A549 (cell line): Measurements from ENCODE around the gene SND1. TPM values are rescaled to one million over a fixed set of nuclear protein-coding genes. Genes with fewer than 3 reads are reported as not detected.

Source experiments
- ATAC-seq, 2 experiments: fragments of 200-7000 bp in 1 of 2; fragments of >200 bp in 1 of 2; cut with Nextera tagmentation in 1 of 2; cut with Tn5 transposase in 1 of 2; 3 replicates each; pipeline versions ENCODE4 v1.8.0 to v1.9.1; 2018 to 2020; ENCODE audit warnings: mild to moderate bottlenecking in 1 of 2, moderate library complexity in 1 of 2
- CTCF ChIA-PET: fragments of 300-600 bp; sonication (Branson Sonifier 250); formaldehyde crosslinking; extraction: SDS; loops from one replicate; lab custom pipeline; 2021; ENCODE audit warnings: antibody characterized with exemption, inconsistent platforms; lab: Yijun Ruan, JAX
- POLR2A ChIA-PET: fragments of 350-600 bp; formaldehyde crosslinking; extraction: SDS; loops from one replicate; lab custom pipeline; 2021; ENCODE audit warnings: antibody characterized with exemption, inconsistent platforms; lab: Yijun Ruan, JAX
- DNase-seq, 2 experiments: peaks; one replicate each; pipeline versions ENCODE4 v3.0.0 to v3.0.0-alpha.2; 2011 to 2016; ENCODE audit warnings: low read depth in 1 of 2, low spot score in 1 of 2
- FAIRE-seq: peaks from 2 replicates; lab custom pipeline; 2011; peaks lifted over from hg19 to GRCh38; lab: Jason Lieb, UNC
- H3K27ac ChIP-seq, 2 experiments: fragments of >200 bp; sonication (Bioruptor Twin); formaldehyde crosslinking; 3 replicates each; pipeline ENCODE4 v1.5.1; 2016 to 2017
- H3K4me1 ChIP-seq: fragments of >200 bp; sonication (Bioruptor Twin); formaldehyde crosslinking; 3 replicates; pipeline ENCODE4 v1.6.1; 2016
- H3K4me2 ChIP-seq: fragments of >200 bp; sonication (Bioruptor Twin); formaldehyde crosslinking; 3 replicates; pipeline ENCODE4 v1.6.1; 2016
- H3K4me3 ChIP-seq: fragments of >200 bp; sonication (Bioruptor Twin); formaldehyde crosslinking; 3 replicates; pipeline ENCODE4 v1.5.1; 2016
- H3K9me3 ChIP-seq: fragments of >200 bp; sonication (Bioruptor Twin); formaldehyde crosslinking; 3 replicates; pipeline ENCODE4 v1.6.1; 2016
- CBX2 ChIP-seq: fragments of 200-600 bp; sonication (generic); IDR thresholded peaks from 2 replicates; pipeline ENCODE4 v1.6.1; 2016; ENCODE audit warnings: low read depth, mild to moderate bottlenecking, borderline replicate concordance
- CBX8 ChIP-seq: fragments of 200-600 bp; sonication (generic); IDR thresholded peaks from 2 replicates; pipeline ENCODE4 v1.6.1; 2016
- CEBPB ChIP-seq, 2 experiments: fragments of >200 bp in 1 of 2; sonication (Bioruptor Twin) in 1 of 2; formaldehyde crosslinking in 1 of 2; IDR thresholded peaks; 2 replicates each; pipeline ENCODE4 v1.6.1; 2012 to 2016
- CHD2 ChIP-seq: fragments of 150-350 bp; IDR thresholded peaks from 2 replicates; pipeline ENCODE4 v1.6.1; 2014; ENCODE audit warnings: low read length; ENCODE audit not compliant: partially characterized antibody
- EHF ChIP-seq: fragments of 250-450 bp; sonication (Bioruptor Pico); IDR thresholded peaks from 2 replicates; pipeline ENCODE4 v1.5.0; 2020; ENCODE audit warnings: mild to moderate bottlenecking
- EHMT2 ChIP-seq: fragments of 200-600 bp; sonication (generic); IDR thresholded peaks from 2 replicates; pipeline ENCODE4 v1.6.1; 2016; ENCODE audit warnings: antibody characterized with exemption, low read depth, mild to moderate bottlenecking, moderate library complexity
- EP300 ChIP-seq, 2 experiments: fragments of >200 bp; sonication (Bioruptor Twin); formaldehyde crosslinking; IDR thresholded peaks; 2 replicates in 1 of 2; 3 replicates in 1 of 2; pipeline ENCODE4 v1.6.1; 2016 to 2017
- ESRRA ChIP-seq: fragments of 150-350 bp; IDR thresholded peaks from 2 replicates; pipeline ENCODE4 v1.6.1; 2014; ENCODE audit warnings: mild to moderate bottlenecking, low read length, borderline replicate concordance
- FOSB ChIP-seq: fragments of 250-450 bp; sonication (Bioruptor Pico); IDR thresholded peaks from 2 replicates; pipeline ENCODE4 v1.5.0; 2020; ENCODE audit warnings: mild to moderate bottlenecking, moderate library complexity
- FOSL2 ChIP-seq, 2 experiments: fragments of 450-650 bp in 1 of 2; fragments of >200 bp in 1 of 2; sonication (Bioruptor Twin) in 1 of 2; formaldehyde crosslinking; IDR thresholded peaks; 2 replicates each; pipeline versions ENCODE4 v1.5.0 to v1.6.1; 2016 to 2020; ENCODE audit warnings: mild to moderate bottlenecking in 1 of 2, moderate library complexity in 1 of 2
- HOXA7 ChIP-seq: fragments of 250-450 bp; sonication (Bioruptor Pico); IDR thresholded peaks from 2 replicates; pipeline ENCODE4 v1.5.0; 2020; ENCODE audit warnings: mild to moderate bottlenecking, moderate library complexity
- HOXB13 ChIP-seq: fragments of 250-450 bp; sonication (Bioruptor Pico); IDR thresholded peaks from 2 replicates; pipeline ENCODE4 v1.5.0; 2020; ENCODE audit warnings: low read depth, mild to moderate bottlenecking, moderate library complexity
- KDM1A ChIP-seq: fragments of 200-600 bp; sonication (generic); IDR thresholded peaks from 2 replicates; pipeline ENCODE4 v1.6.1; 2016; ENCODE audit warnings: low read depth, mild to moderate bottlenecking
- KDM5A ChIP-seq: fragments of 200-600 bp; sonication (generic); IDR thresholded peaks from 2 replicates; pipeline ENCODE4 v1.6.1; 2016; ENCODE audit warnings: antibody characterized with exemption, mild to moderate bottlenecking
- MAFK ChIP-seq: fragments of 450-650 bp; IDR thresholded peaks from 2 replicates; pipeline ENCODE4 v1.6.1; 2014; ENCODE audit not compliant: partially characterized antibody
- MAZ ChIP-seq: fragments of 150-350 bp; IDR thresholded peaks from 2 replicates; pipeline ENCODE4 v1.6.1; 2014; ENCODE audit warnings: antibody characterized with exemption, low read depth, low read length, borderline replicate concordance
- NFE2L2 ChIP-seq: fragments of 150-350 bp; conservative IDR thresholded peaks from 2 replicates; pipeline ENCODE4 v1.6.1; 2014; ENCODE audit warnings: low read length
- NPAS2 ChIP-seq: fragments of 250-450 bp; sonication (Bioruptor Pico); IDR thresholded peaks from 2 replicates; pipeline ENCODE4 v1.8.0; 2022; ENCODE audit warnings: mild to moderate bottlenecking, moderate library complexity, borderline replicate concordance
- POLR2A ChIP-seq: IDR thresholded peaks from 2 replicates; pipeline ENCODE4 v1.6.1; 2012; ENCODE audit warnings: mild to moderate bottlenecking, low read length
- POLR2AphosphoS2 ChIP-seq: conservative IDR thresholded peaks from 2 replicates; pipeline ENCODE4 v1.6.1; 2012; ENCODE audit warnings: low read length, improper control_type of control experiment, inconsistent platforms
- RARB ChIP-seq: fragments of 250-450 bp; sonication (Bioruptor Pico); IDR thresholded peaks from 2 replicates; pipeline ENCODE4 v1.8.0; 2021; ENCODE audit warnings: mild to moderate bottlenecking, moderate library complexity
- RCOR1 ChIP-seq: fragments of 150-350 bp; IDR thresholded peaks from 2 replicates; pipeline ENCODE4 v1.6.1; 2014; ENCODE audit warnings: antibody characterized with exemption, low read length, low read depth
- RFX5 ChIP-seq: fragments of 450-650 bp; IDR thresholded peaks from 2 replicates; pipeline ENCODE4 v1.7.1; 2014; ENCODE audit warnings: antibody characterized with exemption, mild to moderate bottlenecking, moderate library complexity
- RNF2 ChIP-seq: fragments of 200-600 bp; sonication (generic); IDR thresholded peaks from 2 replicates; pipeline ENCODE4 v1.6.1; 2016; ENCODE audit warnings: low read depth, mild to moderate bottlenecking, antibody characterized with exemption, moderate library complexity, borderline replicate concordance
- ZC3H11A ChIP-seq: fragments of 450-650 bp; IDR thresholded peaks from 2 replicates; pipeline ENCODE4 v1.6.1; 2014; ENCODE audit warnings: antibody characterized with exemption, mild to moderate bottlenecking
- WGBS: methylation state at CpG from one replicate; pipeline ENCODE4 v1.1.6; 2017; ENCODE audit errors: missing lambda C conversion rate; 5-methylcytosine and 5-hydroxymethylcytosine counted together
- polyA plus RNA-seq, 4 experiments: library from polyadenylated mRNA; depleted of rRNA in 3 of 4; stranded (reverse); fragments of >200 nt; fragmentation: RNase III in 1 of 4; extraction: RNeasy Plus Mini Kit Qiagen cat#74134 plus additional on column Dnase treatment in 1 of 4; gene quantifications; 2 replicates in 3 of 4; 3 replicates in 1 of 4; pipeline ENCODE4 v1.2.3, GENCODE V29; 2011 to 2017
- TF ChIP-seq, protein P1 (sequence below): fragments of 450-650 bp; IDR thresholded peaks from 2 replicates; pipeline ENCODE4 v1.6.1; 2014; ENCODE audit warnings: antibody characterized with exemption
- TF ChIP-seq, protein P2 (sequence below): fragments of 250-450 bp; sonication (Bioruptor Pico); IDR thresholded peaks from 2 replicates; pipeline ENCODE4 v1.5.0; 2021; ENCODE audit warnings: mild to moderate bottlenecking, moderate library complexity, borderline replicate concordance
- TF ChIP-seq, protein P3 (sequence below): fragments of 250-450 bp; sonication (Bioruptor Pico); IDR thresholded peaks from 2 replicates; pipeline ENCODE4 v1.5.0; 2020; ENCODE audit warnings: low read depth, mild to moderate bottlenecking, moderate library complexity

SND1 gene
- polyA plus RNA-seq, 2 of the 4 experiments (the other 2 are of a cell fraction), result 102 to 138 TPM

DNA sequence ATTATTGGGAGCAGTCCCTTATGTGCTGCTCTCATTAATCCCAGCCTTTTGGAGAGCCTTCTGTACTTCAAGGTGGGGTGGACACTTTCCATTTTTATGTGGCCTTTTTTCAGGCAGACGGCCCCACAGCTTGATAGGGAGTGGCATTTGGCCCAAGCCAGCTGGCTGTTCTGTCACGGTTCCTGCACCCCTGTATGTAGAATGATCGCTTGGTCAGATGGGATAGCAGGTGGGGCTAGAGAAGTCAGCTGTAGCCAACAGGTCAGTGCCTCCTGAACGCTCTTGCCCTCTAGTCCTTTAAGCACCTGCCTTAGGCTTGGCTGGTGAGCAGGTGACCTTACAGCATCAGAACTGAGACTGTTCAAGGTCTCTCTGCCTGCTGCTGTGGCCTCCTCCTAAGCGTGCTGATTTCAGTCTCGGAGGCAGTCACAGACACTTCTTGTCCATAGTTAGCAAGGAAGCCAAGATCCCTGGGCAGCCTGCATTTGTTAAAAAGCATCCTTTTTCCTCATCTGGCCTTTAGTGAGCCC, 283.9 kb downstream of the SND1 start:
- no peak overlapping the region for H3K4me3 ChIP-seq
- 91% methylated on average over 6 of the region's 6 CpGs for WGBS
- ChIA-PET POLR2A (no interaction called here), CTCF (no interaction called here)
- DNase-seq, result no peak
- no peak for FAIRE-seq
- H3K4me2 ChIP-seq, result no peak overlapping the region
- H3K9me3 ChIP-seq, result no peaks in the 10 kb centered on the region
- no peak overlapping the region for H3K27ac ChIP-seq
- ATAC-seq, result no peak; a peak in 1 of 6 replicates
- no peaks in the 10 kb centered on the region for H3K4me1 ChIP-seq
- no peak for TF ChIP-seq MAZ
- TF ChIP-seq CBX8, result no peak
- TF ChIP-seq KDM5A, result no peak
- no peak for TF ChIP-seq CBX2
- TF ChIP-seq EHF (CRISPR knock-in tag), result no peak
- TF ChIP-seq, protein P1, sequence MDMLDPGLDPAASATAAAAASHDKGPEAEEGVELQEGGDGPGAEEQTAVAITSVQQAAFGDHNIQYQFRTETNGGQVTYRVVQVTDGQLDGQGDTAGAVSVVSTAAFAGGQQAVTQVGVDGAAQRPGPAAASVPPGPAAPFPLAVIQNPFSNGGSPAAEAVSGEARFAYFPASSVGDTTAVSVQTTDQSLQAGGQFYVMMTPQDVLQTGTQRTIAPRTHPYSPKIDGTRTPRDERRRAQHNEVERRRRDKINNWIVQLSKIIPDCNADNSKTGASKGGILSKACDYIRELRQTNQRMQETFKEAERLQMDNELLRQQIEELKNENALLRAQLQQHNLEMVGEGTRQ, result no peak
- TF ChIP-seq KDM1A, result no peak
- no peak for TF ChIP-seq ESRRA
- no peak for TF ChIP-seq FOSL2 (IDR thresholded peaks at IDR 0.05)
- no peak for TF ChIP-seq FOSL2 (CRISPR knock-in tag; IDR thresholded peaks at IDR 0.05)
- TF ChIP-seq NFE2L2, result no peak
- no peak for TF ChIP-seq CHD2
- TF ChIP-seq HOXA7 (CRISPR knock-in tag), result no peak
- TF ChIP-seq ZC3H11A, result no peak
- TF ChIP-seq, protein P2, sequence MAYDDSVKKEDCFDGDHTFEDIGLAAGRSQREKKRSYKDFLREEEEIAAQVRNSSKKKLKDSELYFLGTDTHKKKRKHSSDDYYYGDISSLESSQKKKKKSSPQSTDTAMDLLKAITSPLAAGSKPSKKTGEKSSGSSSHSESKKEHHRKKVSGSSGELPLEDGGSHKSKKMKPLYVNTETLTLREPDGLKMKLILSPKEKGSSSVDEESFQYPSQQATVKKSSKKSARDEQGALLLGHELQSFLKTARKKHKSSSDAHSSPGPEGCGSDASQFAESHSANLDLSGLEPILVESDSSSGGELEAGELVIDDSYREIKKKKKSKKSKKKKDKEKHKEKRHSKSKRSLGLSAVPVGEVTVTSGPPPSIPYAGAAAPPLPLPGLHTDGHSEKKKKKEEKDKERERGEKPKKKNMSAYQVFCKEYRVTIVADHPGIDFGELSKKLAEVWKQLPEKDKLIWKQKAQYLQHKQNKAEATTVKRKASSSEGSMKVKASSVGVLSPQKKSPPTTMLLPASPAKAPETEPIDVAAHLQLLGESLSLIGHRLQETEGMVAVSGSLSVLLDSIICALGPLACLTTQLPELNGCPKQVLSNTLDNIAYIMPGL, result no peak
- TF ChIP-seq, all 56 proteins: peak for 0

DNA sequence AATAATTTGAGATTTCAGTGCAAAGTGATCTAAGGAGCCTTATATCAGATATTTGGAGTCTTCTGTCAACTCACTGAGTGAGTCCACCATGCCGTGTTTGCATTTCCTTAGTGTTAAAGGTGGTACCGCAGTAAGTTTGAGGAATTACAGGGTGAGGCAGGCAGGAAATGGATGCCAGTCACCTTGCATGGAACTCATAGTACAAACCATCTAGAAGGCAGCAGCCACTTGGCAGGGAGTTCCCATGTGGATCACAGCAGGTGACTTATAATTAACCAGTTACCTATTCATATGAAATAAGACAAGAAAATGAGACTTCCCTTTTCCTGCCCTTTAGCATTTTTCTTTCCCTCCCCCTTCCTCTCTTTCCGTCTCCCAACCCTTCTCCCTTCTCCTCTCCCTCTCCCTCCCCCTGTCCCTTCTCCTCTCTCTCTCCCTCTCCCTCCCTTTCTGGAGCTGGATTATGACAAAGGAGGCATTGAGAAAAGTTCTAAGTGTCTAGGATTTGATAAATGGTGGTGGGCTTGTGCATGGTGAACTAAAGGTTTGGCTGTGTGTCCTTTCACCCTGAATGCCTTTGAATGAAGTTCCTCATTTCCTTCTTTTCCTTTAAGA, 285.2 kb downstream of the SND1 start:
- ATAC-seq, result no peak
- H3K4me1 ChIP-seq, result no peaks in the 10 kb centered on the region
- no peaks in the 10 kb centered on the region for H3K9me3 ChIP-seq
- DNase-seq, result no peak
- CTCF ChIA-PET, result no interaction called here
- H3K4me3 ChIP-seq, result no peak overlapping the region
- no peak for TF ChIP-seq RNF2
- TF ChIP-seq MAFK, result no peak
- TF ChIP-seq FOSB, result no peak
- TF ChIP-seq NPAS2, result no peak
- no peak for TF ChIP-seq POLR2A
- no peak for TF ChIP-seq EHMT2
- TF ChIP-seq RARB (CRISPR knock-in tag), result no peak
- no peak for TF ChIP-seq HOXB13 (CRISPR knock-in tag)
- no peak for TF ChIP-seq KDM1A
- TF ChIP-seq EP300 (IDR thresholded peaks at IDR 0.05), result no peak
- TF ChIP-seq, all 56 proteins: peak for 0
- Histone ChIP-seq H3K27ac (no peak overlapping the region), H3K4me2 (no peak overlapping the region)
- POLR2A ChIA-PET, result no interaction called here
- no peak for FAIRE-seq
- 94% methylated on average over 3 of the region's 3 CpGs for WGBS

DNA sequence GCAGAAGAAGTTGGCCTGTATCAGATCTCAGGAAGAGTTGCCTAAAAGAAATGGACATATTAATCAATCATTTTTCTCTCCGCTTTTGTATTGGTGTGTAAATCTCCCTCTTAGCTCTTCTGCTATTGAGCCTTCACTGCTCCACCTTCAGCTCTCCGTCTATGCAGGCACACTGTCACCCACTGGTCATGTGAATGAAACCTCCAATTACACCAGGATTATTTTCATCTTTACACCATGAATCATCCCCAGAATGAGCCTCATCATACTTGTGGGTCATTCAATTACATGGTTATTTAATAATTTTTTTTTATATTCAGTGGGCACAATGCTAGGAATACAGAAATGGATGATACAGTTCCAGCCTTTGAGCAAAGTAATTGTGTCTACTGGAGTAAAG, 286.6 kb downstream of the SND1 start:
- ChIA-PET CTCF (interaction anchor here (1.0 kb wide), 1 partner anchor 10 kb away, joined by 3 read pairs; no protein-coding TSS in a partner anchor), POLR2A (no interaction called here)
- DNase-seq (peak in 1 of 2 experiments; percentile 14), FAIRE-seq (no peak), ATAC-seq (peak; percentile 36 to 65; a peak in 4 of 6 replicates)
- TF ChIP-seq, protein P3, sequence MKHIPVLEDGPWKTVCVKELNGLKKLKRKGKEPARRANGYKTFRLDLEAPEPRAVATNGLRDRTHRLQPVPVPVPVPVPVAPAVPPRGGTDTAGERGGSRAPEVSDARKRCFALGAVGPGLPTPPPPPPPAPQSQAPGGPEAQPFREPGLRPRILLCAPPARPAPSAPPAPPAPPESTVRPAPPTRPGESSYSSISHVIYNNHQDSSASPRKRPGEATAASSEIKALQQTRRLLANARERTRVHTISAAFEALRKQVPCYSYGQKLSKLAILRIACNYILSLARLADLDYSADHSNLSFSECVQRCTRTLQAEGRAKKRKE, result no peak
- no peak for TF ChIP-seq POLR2AphosphoS2
- no peak for TF ChIP-seq CEBPB (IDR thresholded peaks at IDR 0.05)
- no peak for TF ChIP-seq RFX5
- TF ChIP-seq FOSB, result no peak
- no peak for TF ChIP-seq RCOR1
- no peak overlapping the region for H3K27ac ChIP-seq
- no peak overlapping the region for H3K4me2 ChIP-seq
- H3K4me1 ChIP-seq, result no peaks in the 10 kb centered on the region
- H3K9me3 ChIP-seq, result no peaks in the 10 kb centered on the region
- H3K4me3 ChIP-seq, result no peak overlapping the region
- 85% methylated on average over 2 of the region's 2 CpGs for WGBS
